Measurements from ENCODE around the gene GEMIN7. TPM values are rescaled to one million over a fixed set of nuclear protein-coding genes. Genes with fewer than 3 reads are reported as not detected.

GEMIN7 gene
- total and polyA plus RNA-seq, 12 donors = 10.7 to 38.2 (median 14.8) TPM

DNA sequence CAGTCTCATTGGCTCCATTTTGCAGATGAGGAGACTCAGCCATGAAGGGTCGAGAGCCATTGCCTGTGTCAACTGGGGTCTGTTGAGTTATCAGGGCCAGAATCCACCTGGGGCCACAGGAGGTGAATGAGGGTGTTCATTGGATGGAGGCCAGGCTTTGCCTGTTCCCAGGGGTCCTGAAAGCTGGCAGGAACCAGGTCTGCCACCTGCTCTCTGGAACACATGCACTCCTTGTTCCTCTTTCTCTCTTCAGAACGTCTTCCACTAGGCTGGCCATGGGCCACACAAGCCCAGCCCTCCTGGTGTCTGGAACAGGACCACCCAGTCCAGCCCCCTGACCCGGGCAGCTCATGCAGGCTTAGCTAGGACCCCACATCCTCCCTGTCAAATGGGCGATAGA is 35.1 kb downstream of the GEMIN7 start:
- Histone ChIP-seq H3K4me3 (no peak overlapping the region), H3K36me3 (peaks cover 0 to 3% (median 0%) of the 10 kb centered on the region in 9 donors), H3K27ac (no peak overlapping the region), H3K27me3 (no peaks in the 10 kb centered on the region), H3K9me3 (no peaks in the 10 kb centered on the region), H3K4me1 (peaks cover 0 to 48% (median 18%) of the 10 kb centered on the region in 9 donors)
- 75 to 86% methylated on average over 4 of the region's 4 CpGs for WGBS, 2 donors
- no peak for DNase-seq
- TF ChIP-seq, protein P1, sequence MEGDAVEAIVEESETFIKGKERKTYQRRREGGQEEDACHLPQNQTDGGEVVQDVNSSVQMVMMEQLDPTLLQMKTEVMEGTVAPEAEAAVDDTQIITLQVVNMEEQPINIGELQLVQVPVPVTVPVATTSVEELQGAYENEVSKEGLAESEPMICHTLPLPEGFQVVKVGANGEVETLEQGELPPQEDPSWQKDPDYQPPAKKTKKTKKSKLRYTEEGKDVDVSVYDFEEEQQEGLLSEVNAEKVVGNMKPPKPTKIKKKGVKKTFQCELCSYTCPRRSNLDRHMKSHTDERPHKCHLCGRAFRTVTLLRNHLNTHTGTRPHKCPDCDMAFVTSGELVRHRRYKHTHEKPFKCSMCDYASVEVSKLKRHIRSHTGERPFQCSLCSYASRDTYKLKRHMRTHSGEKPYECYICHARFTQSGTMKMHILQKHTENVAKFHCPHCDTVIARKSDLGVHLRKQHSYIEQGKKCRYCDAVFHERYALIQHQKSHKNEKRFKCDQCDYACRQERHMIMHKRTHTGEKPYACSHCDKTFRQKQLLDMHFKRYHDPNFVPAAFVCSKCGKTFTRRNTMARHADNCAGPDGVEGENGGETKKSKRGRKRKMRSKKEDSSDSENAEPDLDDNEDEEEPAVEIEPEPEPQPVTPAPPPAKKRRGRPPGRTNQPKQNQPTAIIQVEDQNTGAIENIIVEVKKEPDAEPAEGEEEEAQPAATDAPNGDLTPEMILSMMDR (IDR thresholded peaks at IDR 0.05) = no peak
- no peak for ATAC-seq
- intact Hi-C loops (cut with DNase I) = no loop called here

DNA sequence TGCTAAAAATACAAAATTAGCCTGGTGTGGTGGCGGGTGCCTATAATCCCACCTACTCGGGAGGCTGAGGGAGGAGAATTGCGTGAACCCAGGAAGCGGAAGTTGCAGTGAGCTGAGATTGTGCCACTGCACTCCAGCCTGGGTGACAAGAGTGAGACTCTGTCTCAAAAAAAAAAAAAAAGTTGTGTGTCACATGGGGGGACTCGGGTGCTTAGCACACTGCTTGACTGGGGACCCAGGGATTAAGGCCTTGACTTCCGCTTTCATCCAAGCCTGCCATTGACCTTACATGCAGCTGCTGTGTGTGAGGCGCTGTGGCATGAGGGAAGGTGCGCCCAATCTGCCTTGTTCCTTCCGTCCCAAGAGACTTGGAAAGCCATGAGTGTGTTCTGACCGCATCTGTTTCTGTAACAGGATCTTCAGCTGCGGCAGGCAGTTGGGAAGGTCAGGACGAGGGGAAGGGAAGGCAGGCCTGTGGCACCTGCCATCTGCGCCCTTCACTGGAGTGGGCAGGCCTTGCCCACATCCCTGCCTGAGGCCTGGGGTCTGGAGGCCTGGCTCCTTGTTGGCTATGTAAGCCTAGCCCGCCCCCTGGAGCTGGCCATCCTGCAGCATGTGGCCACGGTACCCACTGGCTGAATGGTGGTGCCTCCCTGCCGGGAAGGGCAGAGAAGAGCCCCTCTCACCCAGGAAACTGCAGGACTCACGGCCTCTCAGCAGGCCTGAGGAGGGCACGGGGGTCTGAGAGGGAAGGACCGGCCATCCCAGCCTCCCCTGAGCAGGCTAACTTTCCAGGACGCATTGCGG is 37.0 kb downstream of the GEMIN7 start:
- WGBS, 2 donors = 92 to 94% methylated on average over 21 of the region's 21 CpGs
- no peak for ATAC-seq
- Histone ChIP-seq H3K27ac (no peak overlapping the region), H3K9me3 (no peaks in the 10 kb centered on the region), H3K36me3 (peaks cover 0 to 3% (median 0%) of the 10 kb centered on the region in 9 donors), H3K4me1 (peaks cover 0 to 39% (median 15%) of the 10 kb centered on the region in 9 donors), H3K4me3 (no peak overlapping the region), H3K27me3 (no peaks in the 10 kb centered on the region)
- TF ChIP-seq, protein P1 (IDR thresholded peaks at IDR 0.05) = no peak
- intact Hi-C loops (cut with DNase I) = no loop called here
- no peak for DNase-seq

DNA sequence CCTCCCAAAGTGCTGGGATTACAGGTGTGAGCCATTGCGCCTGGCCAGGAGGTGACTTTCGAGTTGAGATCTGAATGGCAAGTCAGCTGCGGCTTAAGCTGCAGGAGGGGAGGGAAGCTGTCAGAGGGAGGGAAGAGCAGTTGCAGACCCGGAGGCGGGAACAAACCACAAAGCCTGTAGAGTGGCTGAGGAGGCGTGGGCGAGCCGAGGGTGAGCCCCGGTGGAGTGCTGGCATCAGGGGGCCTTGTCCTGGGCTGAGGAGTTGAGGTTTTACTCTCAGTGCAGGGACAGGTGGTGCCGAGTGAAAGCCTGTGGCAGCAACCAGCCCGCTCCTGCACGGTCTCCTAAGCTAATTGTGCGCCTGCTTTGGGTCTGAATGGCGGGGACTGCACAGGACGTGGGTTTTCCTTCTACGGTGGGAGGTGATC is 38.1 kb downstream of the GEMIN7 start:
- DNase-seq (no peak), ATAC-seq (peak in 1 of 8 donors; percentile 5)
- Histone ChIP-seq H3K9me3 (no peaks in the 10 kb centered on the region), H3K27me3 (no peaks in the 10 kb centered on the region), H3K36me3 (peaks cover 0 to 3% (median 0%) of the 10 kb centered on the region in 9 donors), H3K27ac (no peak overlapping the region), H3K4me3 (no peak overlapping the region), H3K4me1 (peaks cover 0 to 39% (median 12%) of the 10 kb centered on the region in 9 donors)
- TF ChIP-seq, protein P1 (IDR thresholded peaks at IDR 0.05) = no peak
- intact Hi-C loops (cut with DNase I) = no loop called here
- 57 to 65% methylated on average over 16 of the region's 16 CpGs for WGBS, 2 donors

DNA sequence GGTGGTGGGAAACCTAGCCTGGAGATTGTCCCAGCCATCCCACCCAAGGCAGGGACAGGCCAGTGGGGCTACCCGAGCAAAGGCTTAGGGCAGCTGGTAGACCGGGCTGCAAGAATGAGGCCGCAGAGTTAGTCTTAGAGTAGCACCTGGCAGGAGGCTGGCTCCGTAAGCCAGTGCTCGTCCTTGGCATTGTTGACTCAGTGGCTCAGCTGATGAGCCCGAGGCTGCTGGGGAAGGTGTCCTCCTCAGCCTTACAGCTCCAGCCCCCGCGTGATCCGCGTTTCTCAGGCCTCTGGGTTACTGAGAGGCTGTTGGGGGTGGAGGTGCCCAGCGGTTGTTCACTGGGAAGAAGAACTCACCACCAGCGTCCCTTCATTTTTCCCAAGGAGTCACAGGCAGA is 38.6 kb downstream of the GEMIN7 start:
- 76 to 79% methylated on average over 12 of the region's 12 CpGs for WGBS, 2 donors
- intact Hi-C loops (cut with DNase I) = no loop called here
- H3K4me3 ChIP-seq = no peak overlapping the region
- H3K36me3 ChIP-seq = peaks cover 0 to 3% (median 0%) of the 10 kb centered on the region in 9 donors
- no peaks in the 10 kb centered on the region for H3K27me3 ChIP-seq
- peaks cover 0 to 39% (median 12%) of the 10 kb centered on the region in 9 donors for H3K4me1 ChIP-seq
- H3K9me3 ChIP-seq = no peaks in the 10 kb centered on the region
- DNase-seq = no peak
- ATAC-seq = peak in 1 of 8 donors; percentile 8
- TF ChIP-seq, protein P1 (IDR thresholded peaks at IDR 0.05) = no peak
- H3K27ac ChIP-seq = no peak overlapping the region

All from heart right ventricle (tissue), 16 donors.